GM12878 (cell line): ENCODE data around the gene NR3C1. TPM values are rescaled to one million over a fixed set of nuclear protein-coding genes. Genes with fewer than 3 reads are reported as not detected.

ENCODE experiments used
- BHLHE40 ChIP-seq, 2 experiments: fragments of 450-650 bp in 1 of 2; IDR thresholded peaks; 2 replicates each; pipeline ENCODE4 v1.6.1; 2011 to 2017; ENCODE audit warnings: low read depth in 2 of 2, borderline replicate concordance in 1 of 2, improper control_type of control experiment in 1 of 2, low read length in 1 of 2, mild to moderate bottlenecking in 1 of 2
- CBFB ChIP-seq: IDR thresholded peaks from 2 replicates; pipeline ENCODE4 v1.6.1; 2016; ENCODE audit warnings: antibody characterized with exemption, low read depth
- CEBPB ChIP-seq, 2 experiments: fragments of 150-350 bp in 1 of 2; IDR thresholded peaks; 2 replicates each; pipeline ENCODE4 v1.6.1; 2012 to 2014; ENCODE audit warnings: low read depth in 2 of 2, low read length in 2 of 2, borderline replicate concordance in 1 of 2, inconsistent platforms in 1 of 2
- CEBPZ ChIP-seq: fragments of 150-350 bp; IDR thresholded peaks from 2 replicates; pipeline ENCODE4 v1.6.1; 2016; ENCODE audit warnings: low read depth, low read length
- CREB1 ChIP-seq: IDR thresholded peaks from 2 replicates; pipeline ENCODE4 v1.6.1; 2012; ENCODE audit warnings: low read depth, mild to moderate bottlenecking, inconsistent platforms
- DPF2 ChIP-seq: fragments of 450-650 bp; IDR thresholded peaks from 2 replicates; pipeline ENCODE4 v1.6.1; 2017; ENCODE audit warnings: mild to moderate bottlenecking
- E2F4 ChIP-seq: IDR thresholded peaks from 2 replicates; pipeline ENCODE4 v1.6.1; 2012; ENCODE audit warnings: low read depth, low read length, improper control_type of control experiment
- EGR1 ChIP-seq, 2 experiments: IDR thresholded peaks; 1 replicate in 1 of 2; 2 replicates in 1 of 2; pipeline ENCODE4 v1.6.1; 2011 to 2012; ENCODE audit warnings: low read depth in 2 of 2, low read length in 2 of 2, borderline replicate concordance in 1 of 2, mild to moderate bottlenecking in 1 of 2, moderate library complexity in 1 of 2
- IKZF2 ChIP-seq, 2 experiments: fragments of 450-650 bp; IDR thresholded peaks; 2 replicates each; pipeline ENCODE4 v1.6.1; 2017; ENCODE audit warnings: mild to moderate bottlenecking in 2 of 2, moderate library complexity in 2 of 2
- IRF4 ChIP-seq: IDR thresholded peaks from 2 replicates; pipeline ENCODE4 v1.6.1; 2011; ENCODE audit warnings: low read depth, low read length
- MTA3 ChIP-seq: IDR thresholded peaks from 2 replicates; pipeline ENCODE4 v1.6.1; 2012; ENCODE audit warnings: low read length, inconsistent platforms, borderline replicate concordance
- NKRF ChIP-seq: fragments of 450-650 bp; conservative IDR thresholded peaks from 2 replicates; pipeline ENCODE4 v1.6.1; 2017; ENCODE audit warnings: mild to moderate bottlenecking, moderate library complexity
- NR2F1 ChIP-seq: fragments of 450-650 bp; conservative IDR thresholded peaks from 2 replicates; pipeline ENCODE4 v1.6.1; 2017; ENCODE audit warnings: mild to moderate bottlenecking
- NRF1 ChIP-seq: conservative IDR thresholded peaks from 2 replicates; pipeline ENCODE4 v1.6.1; 2011; ENCODE audit warnings: mild to moderate bottlenecking, low read depth, low read length, improper control_type of control experiment
- RBBP5 ChIP-seq: fragments of 200-600 bp; sonication (generic); conservative IDR thresholded peaks from 2 replicates; pipeline ENCODE4 v1.6.1; 2016
- RELA ChIP-seq: fragments of 450-650 bp; IDR thresholded peaks from 2 replicates; pipeline ENCODE4 v1.8.0; 2014; ENCODE audit warnings: borderline replicate concordance; ENCODE audit not compliant: partially characterized antibody
- RUNX3 ChIP-seq: IDR thresholded peaks from 2 replicates; pipeline ENCODE4 v1.6.1; 2012; ENCODE audit warnings: low read length, inconsistent platforms
- SIN3A ChIP-seq: IDR thresholded peaks from 2 replicates; pipeline ENCODE4 v1.6.1; 2012; ENCODE audit warnings: low read depth, low read length, improper control_type of control experiment
- SMC3 ChIP-seq: IDR thresholded peaks from 2 replicates; pipeline ENCODE4 v1.6.1; 2011; ENCODE audit warnings: low read length, improper control_type of control experiment, borderline replicate concordance
- SREBF2 ChIP-seq: IDR thresholded peaks from 2 replicates; pipeline ENCODE4 v1.6.1; 2012; ENCODE audit warnings: mild to moderate bottlenecking, low read length
- TAF1 ChIP-seq: IDR thresholded peaks from 2 replicates; pipeline ENCODE4 v1.6.1; 2011; ENCODE audit warnings: mild to moderate bottlenecking, low read depth, low read length, borderline replicate concordance
- YBX1 ChIP-seq: fragments of 450-650 bp; IDR thresholded peaks from 2 replicates; pipeline ENCODE4 v1.6.1; 2016; ENCODE audit warnings: antibody characterized with exemption
- ZBED1 ChIP-seq: IDR thresholded peaks from 2 replicates; pipeline ENCODE4 v1.6.1; 2016; ENCODE audit warnings: borderline replicate concordance
- ZBTB33 ChIP-seq: fragments of 450-650 bp; IDR thresholded peaks from 2 replicates; pipeline ENCODE4 v1.6.1; 2017; ENCODE audit warnings: mild to moderate bottlenecking
- polyA plus RNA-seq, 11 experiments: library from polyadenylated mRNA; depleted of rRNA in 4 of 11; unstranded in 6 of 11; stranded (reverse) in 5 of 11; fragments of >200 nt; fragmentation: Nextera tagmentation in 4 of 11; fragmentation: Illumina TruSeq in 1 of 11; extraction: Ambion mirVana in 4 of 11; extraction: Trizol in 1 of 11; gene quantifications; 1 replicate in 1 of 11; 2 replicates in 10 of 11; pipeline versions ENCODE4 v1.2.1 to v1.2.3, GENCODE V29; 2011 to 2016; ENCODE audit warnings: inconsistent platforms in 2 of 11, missing spikeins in 2 of 11, low read depth in 1 of 11
- total RNA-seq, 4 experiments: library from RNA; depleted of rRNA in 3 of 4; stranded (reverse); fragments of >200 nt in 3 of 4; fragmentation: Illumina TruSeq in 1 of 4; extraction: Trizol in 1 of 4; gene quantifications; 2 replicates each; pipeline versions ENCODE4 v1.2.1 to v1.2.3, GENCODE V29; 2013 to 2021

The NR3C1 gene
- total and polyA plus RNA-seq, 10 of the 15 experiments (the other 5 are each of a cell fraction or from before 2014, with no cell fraction given), result 49.7 to 141 (median 109) TPM

- TF ChIP-seq DPF2 (peak; percentile 88), RBBP5 (no peak), BHLHE40 (IDR thresholded peaks at IDR 0.05; ENCODE audit: borderline replicate concordance in 1 of 2, low read depth in 2 of 2, low read length in 1 of 2) (peak; percentile 85 to 89), IRF4 (peak; percentile 84), IKZF2 (IDR thresholded peaks at IDR 0.05) (peak; percentile 96), CREB1 (peak; percentile 78), ZBTB33 (no peak), MTA3 (peak; percentile 94), RUNX3 (peak; percentile 98), YBX1 (no peak), NR2F1 (peak; percentile 90), SMC3 (no peak), NKRF (no peak), E2F4 (no peak), CEBPZ (no peak), EGR1 (IDR thresholded peaks at IDR 0.05; ENCODE audit: borderline replicate concordance in 1 of 2, low read depth in 2 of 2, low read length in 2 of 2) (peak in 1 of 2 experiments; percentile 65; a peak in 1 of 3 replicates), CBFB (peak; percentile 89), RELA (no peak), NRF1 (no peak; the same call in 1 of the 2 replicates), CEBPB (IDR thresholded peaks at IDR 0.05; ENCODE audit: borderline replicate concordance in 1 of 2, low read depth in 2 of 2, low read length in 2 of 2) (peak; percentile 77 to 87; a peak in 3 of 4 replicates), SIN3A (no peak), SREBF2 (no peak), TAF1 (peak; percentile 93), ZBED1 (peak; percentile 95)
Observed at GRCh38 chr5:143435210-143435657, 31.7 kb upstream of the NR3C1 start (continued).
